ENCODE data around the gene NACC2. TPM values are rescaled to one million over a fixed set of nuclear protein-coding genes. Genes with fewer than 3 reads are reported as not detected.

NACC2 gene
- total and polyA plus RNA-seq, 2 donors from 2014 or later, result 7.1 to 30.9 TPM

- H3K9ac ChIP-seq (ENCODE audit: low read length in 3 of 3), result no peak overlapping the region
- H3K27me3 ChIP-seq (ENCODE audit: control insufficient read depth, insufficient read depth, low read length), result no peaks in the 10 kb centered on the region
- TF ChIP-seq CTCF (IDR thresholded peaks at IDR 0.05; ENCODE audit: borderline replicate concordance, extremely low read depth, insufficient read depth), result no peak
- H3K27ac ChIP-seq (ENCODE audit: low read depth in 2 of 2, low read length in 2 of 2), result no peak overlapping the region
- peaks cover 0 to 16% (median 6%) of the 10 kb centered on the region in 3 donors for H3K4me1 ChIP-seq (ENCODE audit: control insufficient read depth in 2 of 3, insufficient read depth in 2 of 3, low read depth in 1 of 3, low read length in 3 of 3)
- H3K4me3 ChIP-seq (ENCODE audit: low read length in 3 of 3), result no peak overlapping the region
- no peak for FAIRE-seq
- H3K9me3 ChIP-seq (ENCODE audit: control insufficient read depth in 2 of 3, insufficient read depth in 1 of 3, low read length in 3 of 3), result no peaks in the 10 kb centered on the region
- intact Hi-C loops (cut with DNase I), result loop anchor here (5.0 kb wide), 1 partner anchor 157 kb away; no protein-coding TSS in a partner anchor
- peak in 1 of 5 donors; percentile 35 for DNase-seq
- no peaks in the 10 kb centered on the region for H3K36me3 ChIP-seq (ENCODE audit: control insufficient read depth in 2 of 3, insufficient read depth in 3 of 3, low read length in 3 of 3)
Observed at GRCh38 chr9:135965124-135965756, 129.8 kb downstream of the NACC2 start.

DNA sequence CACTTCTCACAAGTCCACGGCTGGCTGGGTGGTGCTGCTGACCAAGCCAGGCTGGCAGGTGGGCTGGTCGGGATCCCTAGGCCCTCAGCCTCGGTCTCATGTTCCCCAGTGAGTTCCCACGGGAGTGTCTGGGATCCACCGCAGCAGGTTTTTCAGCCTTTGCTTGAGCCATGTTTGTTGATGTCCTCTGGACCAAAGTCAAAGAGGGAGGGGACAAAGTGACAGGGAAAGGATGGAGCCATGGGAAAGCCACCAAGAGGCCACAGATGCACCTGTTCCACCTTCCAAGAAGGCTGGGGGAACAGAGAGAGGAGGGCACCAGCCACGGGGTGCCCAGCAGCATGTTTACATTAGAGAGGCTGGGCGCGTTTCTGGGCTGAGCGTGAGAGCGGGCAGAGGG lies 131.2 kb downstream of the NACC2 start:
- no peak overlapping the region for H3K27ac ChIP-seq (ENCODE audit: low read depth in 2 of 2, low read length in 2 of 2)
- H3K9me3 ChIP-seq (ENCODE audit: control insufficient read depth in 2 of 3, insufficient read depth in 1 of 3, low read length in 3 of 3), result no peaks in the 10 kb centered on the region
- TF ChIP-seq CTCF (IDR thresholded peaks at IDR 0.05; ENCODE audit: borderline replicate concordance, extremely low read depth, insufficient read depth), result no peak
- FAIRE-seq (no peak), DNase-seq (peak in 1 of 5 donors; percentile 39)
- intact Hi-C loops (cut with DNase I), result no loop called here
- H3K9ac ChIP-seq (ENCODE audit: low read length in 3 of 3), result no peak overlapping the region
- peaks cover 3 to 16% (median 6%) of the 10 kb centered on the region in 3 donors for H3K4me1 ChIP-seq (ENCODE audit: control insufficient read depth in 2 of 3, insufficient read depth in 2 of 3, low read depth in 1 of 3, low read length in 3 of 3)
- H3K27me3 ChIP-seq (ENCODE audit: control insufficient read depth, insufficient read depth, low read length), result no peaks in the 10 kb centered on the region
- H3K4me3 ChIP-seq (ENCODE audit: low read length in 3 of 3), result no peak overlapping the region
- H3K36me3 ChIP-seq (ENCODE audit: control insufficient read depth in 2 of 3, insufficient read depth in 3 of 3, low read length in 3 of 3), result no peaks in the 10 kb centered on the region

DNA sequence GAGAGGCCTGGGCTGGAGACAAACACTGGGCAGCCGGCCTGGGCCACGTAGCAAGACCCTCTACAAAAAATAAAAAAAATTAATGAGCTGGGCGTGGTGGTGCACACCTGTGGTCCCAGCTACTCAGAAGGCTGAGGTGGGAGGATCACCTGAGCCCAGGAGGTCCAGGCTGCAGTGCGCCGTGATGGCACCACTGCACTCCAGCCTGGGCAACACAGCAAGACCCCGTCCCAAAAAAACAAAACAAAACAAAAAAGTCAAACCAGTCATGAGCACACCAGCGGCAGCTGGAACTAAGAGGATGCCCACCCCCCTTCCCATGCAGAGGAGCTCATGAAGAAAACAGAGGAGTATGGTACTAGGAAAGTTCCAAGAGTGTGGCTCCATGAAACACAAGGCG lies 131.8 kb downstream of the NACC2 start:
- DNase-seq (no peak), FAIRE-seq (no peak)
- Histone ChIP-seq H3K4me1 (ENCODE audit: control insufficient read depth in 2 of 3, insufficient read depth in 2 of 3, low read depth in 1 of 3, low read length in 3 of 3) (peaks cover 3 to 16% (median 10%) of the 10 kb centered on the region in 3 donors), H3K4me3 (ENCODE audit: low read length in 3 of 3) (no peak overlapping the region), H3K36me3 (ENCODE audit: control insufficient read depth in 2 of 3, insufficient read depth in 3 of 3, low read length in 3 of 3) (no peaks in the 10 kb centered on the region), H3K27me3 (ENCODE audit: control insufficient read depth, insufficient read depth, low read length) (no peaks in the 10 kb centered on the region), H3K27ac (ENCODE audit: low read depth in 2 of 2, low read length in 2 of 2) (no peak overlapping the region), H3K9me3 (ENCODE audit: control insufficient read depth in 2 of 3, insufficient read depth in 1 of 3, low read length in 3 of 3) (no peaks in the 10 kb centered on the region), H3K9ac (ENCODE audit: low read length in 3 of 3) (no peak overlapping the region)
- no peak for TF ChIP-seq CTCF (IDR thresholded peaks at IDR 0.05; ENCODE audit: borderline replicate concordance, extremely low read depth, insufficient read depth)
- intact Hi-C loops (cut with DNase I), result no loop called here

All from kidney (tissue), 14 donors.